ENCODE measurements around the gene TCOF1.

Gene TCOF1

GRCh38 chr5:150326707-150327106, 30.8 kb upstream of the TCOF1 start:
- H3K27me3 ChIP-seq (ENCODE audit: insufficient read depth, poor library complexity, severe bottlenecking): no peaks in the 10 kb centered on the region
- H3K27ac ChIP-seq (replicated peaks): no peak overlapping the region
- TF ChIP-seq REST (IDR thresholded peaks at IDR 0.05; ENCODE audit: insufficient replicate concordance, low read depth) (no peak), SPI1 (IDR thresholded peaks at IDR 0.05; ENCODE audit: borderline replicate concordance, low read depth) (no peak), POLR2AphosphoS5 (IDR thresholded peaks at IDR 0.05; ENCODE audit: low read depth) (no peak), CTCF (IDR thresholded peaks at IDR 0.05; ENCODE audit: insufficient read depth, low read length) (no peak), GABPA (IDR thresholded peaks at IDR 0.05; ENCODE audit: low read depth) (no peak)

GRCh38 chr5:150327139-150327538, 30.4 kb upstream of the TCOF1 start:
- no peak overlapping the region for H3K4me3 ChIP-seq (replicated peaks; ENCODE audit: insufficient read depth, low read length)
- no peak for DNase-seq (ENCODE audit: low read depth in 1 of 2, low spot score in 1 of 2)
- H3K27me3 ChIP-seq (ENCODE audit: insufficient read depth, poor library complexity, severe bottlenecking): no peaks in the 10 kb centered on the region
- no peak overlapping the region for H3K27ac ChIP-seq (replicated peaks)
- no peak for TF ChIP-seq POLR2AphosphoS5 (IDR thresholded peaks at IDR 0.05; ENCODE audit: low read depth)
- no peak for TF ChIP-seq REST (IDR thresholded peaks at IDR 0.05; ENCODE audit: insufficient replicate concordance, low read depth)
- no peak for TF ChIP-seq GABPA (IDR thresholded peaks at IDR 0.05; ENCODE audit: low read depth)
- TF ChIP-seq SPI1 (IDR thresholded peaks at IDR 0.05; ENCODE audit: borderline replicate concordance, low read depth): no peak
- no peak for TF ChIP-seq CTCF (IDR thresholded peaks at IDR 0.05; ENCODE audit: insufficient read depth, low read length)

More at GRCh38 chr5:150326707-150327106, 30.8 kb upstream of the TCOF1 start:
- no peak overlapping the region for H3K4me3 ChIP-seq (replicated peaks; ENCODE audit: insufficient read depth, low read length)
- DNase-seq (ENCODE audit: low read depth in 1 of 2, low spot score in 1 of 2): no peak

- DNase-seq (ENCODE audit: low read depth in 1 of 2, low spot score in 1 of 2): no peak
Observed at GRCh38 chr5:150328515-150328914, 29.0 kb upstream of the TCOF1 start.

More at GRCh38 chr5:150328515-150328914, 29.0 kb upstream of the TCOF1 start:
- no peak for TF ChIP-seq REST (IDR thresholded peaks at IDR 0.05; ENCODE audit: insufficient replicate concordance, low read depth)
- no peak for TF ChIP-seq SPI1 (IDR thresholded peaks at IDR 0.05; ENCODE audit: borderline replicate concordance, low read depth)
- no peak for TF ChIP-seq GABPA (IDR thresholded peaks at IDR 0.05; ENCODE audit: low read depth)
- TF ChIP-seq POLR2AphosphoS5 (IDR thresholded peaks at IDR 0.05; ENCODE audit: low read depth): no peak
- TF ChIP-seq CTCF (IDR thresholded peaks at IDR 0.05; ENCODE audit: insufficient read depth, low read length): no peak
- Histone ChIP-seq H3K27me3 (ENCODE audit: insufficient read depth, poor library complexity, severe bottlenecking) (no peaks in the 10 kb centered on the region), H3K27ac (replicated peaks) (no peak overlapping the region), H3K4me3 (replicated peaks; ENCODE audit: insufficient read depth, low read length) (no peak overlapping the region)
